Esophagus squamous epithelium (tissue), 4 donors: ENCODE measurements around the gene TRPM8.

Experiments used
- CTCF ChIP-seq, 6 experiments: fragments of 450-650 bp in 4 of 6; fragments of 200-600 bp in 2 of 6; sonication (generic) in 2 of 6; IDR thresholded peaks; one replicate each; pipeline ENCODE4 v1.5.1; 2016 to 2019; ENCODE audit warnings: antibody characterized with exemption in 6 of 6, mild to moderate bottlenecking in 4 of 6, moderate library complexity in 4 of 6
- POLR2A ChIP-seq, 4 donors: fragments of 450-650 bp; IDR thresholded peaks; one replicate each; pipeline ENCODE4 v1.6.1; 2017; ENCODE audit warnings: antibody characterized with exemption in 4 of 4, mild to moderate bottlenecking in 4 of 4, moderate library complexity in 3 of 4

- TF ChIP-seq POLR2A (IDR thresholded peaks at IDR 0.05) (no peak), CTCF (IDR thresholded peaks at IDR 0.05) (no peak)
Measured at GRCh38 chr2:233901367-233901766, 15.8 kb upstream of the TRPM8 start.
